Stimulated activated effector memory CD8-positive, alpha-beta T cell treated with anti-CD3 and anti-CD28 coated beads, Interleukin-12 subunit alpha, Interleukin-12 subunit beta, amount 100 ng/mL, for 72 hours (primary cell): Measurements from ENCODE around the gene S100Z.
A peak's percentile ranks its signal among the peaks of the same experiment; 100 is the strongest.
"Not testable (repeated sequence)": the region's sequence is repeated elsewhere in the genome, so short reads cannot be mapped to it uniquely, and the experiment has no call there.

ENCODE experiments used
- ATAC-seq: fragments of 150-1000 bp; cut with Tn5 transposase; 2 replicates; pipeline ENCODE4 v1.10.0; 2021
- DNase-seq, 2 donors: peaks; one replicate each; pipeline ENCODE4 v3.0.0; 2021 to 2022; ENCODE audit warnings: low spot score in 2 of 2
- H3K27ac Mint-ChIP-seq: one replicate; pipeline ENCODE4 v1.8.0; 2022; ENCODE audit warnings: mild to moderate bottlenecking, mixed read lengths
- H3K36me3 Mint-ChIP-seq: one replicate; pipeline ENCODE4 v1.8.0; 2022; ENCODE audit warnings: mild to moderate bottlenecking, mixed read lengths
- H3K4me1 Mint-ChIP-seq: one replicate; pipeline ENCODE4 v1.8.0; 2022; ENCODE audit warnings: mixed read lengths
- H3K4me3 Mint-ChIP-seq: one replicate; pipeline ENCODE4 v1.8.0; 2022; ENCODE audit warnings: mild to moderate bottlenecking, mixed read lengths
- H3K9me3 Mint-ChIP-seq: one replicate; pipeline ENCODE4 v1.8.0; 2022; ENCODE audit warnings: mixed read lengths

The S100Z gene

GRCh38 chr5:76944638-76945037 lies 94.8 kb downstream of the S100Z start:
- DNase-seq (no peak), ATAC-seq (no peak)
- no peaks in the 10 kb centered on the region for H3K36me3 Mint-ChIP-seq
- H3K4me1 Mint-ChIP-seq: peaks cover 5% of the 10 kb centered on the region
- no peak overlapping the region for H3K4me3 Mint-ChIP-seq
- H3K9me3 Mint-ChIP-seq: peaks cover 2% of the 10 kb centered on the region
- H3K27ac Mint-ChIP-seq: no peak overlapping the region

GRCh38 chr5:76945238-76945637 lies 95.4 kb downstream of the S100Z start:
- H3K4me1 Mint-ChIP-seq, H3K27ac Mint-ChIP-seq, DNase-seq, H3K4me3 Mint-ChIP-seq, ATAC-seq, H3K36me3 Mint-ChIP-seq, H3K9me3 Mint-ChIP-seq: not testable (repeated sequence)

- no peak for ATAC-seq
- no peak overlapping the region for H3K4me3 Mint-ChIP-seq
These were observed 96.3 kb downstream of the S100Z start for GRCh38 chr5:76946090-76946489.

GRCh38 chr5:76947082-76947503 lies 97.3 kb downstream of the S100Z start:
- Mint-ChIP-seq H3K9me3 (no peaks in the 10 kb centered on the region), H3K36me3 (no peaks in the 10 kb centered on the region), H3K4me1 (no peaks in the 10 kb centered on the region), H3K4me3 (no peak overlapping the region), H3K27ac (no peak overlapping the region)
- ATAC-seq (no peak), DNase-seq (no peak)

More at GRCh38 chr5:76946090-76946489, 96.3 kb downstream of the S100Z start:
- H3K27ac Mint-ChIP-seq: no peak overlapping the region
- peaks cover 4% of the 10 kb centered on the region for H3K4me1 Mint-ChIP-seq
- DNase-seq: no peak
- H3K9me3 Mint-ChIP-seq: peaks cover 2% of the 10 kb centered on the region
- no peaks in the 10 kb centered on the region for H3K36me3 Mint-ChIP-seq

- ATAC-seq: peak; percentile 13
- no peak for DNase-seq
- Mint-ChIP-seq H3K9me3 (no peaks in the 10 kb centered on the region), H3K36me3 (no peaks in the 10 kb centered on the region), H3K4me1 (peaks cover 6% of the 10 kb centered on the region), H3K4me3 (no peak within 1 kb of the TSS), H3K27ac (no peak within 1 kb of the TSS)
These were observed 103.2 kb downstream of the S100Z start, which contains the start of gene CRHBP for GRCh38 chr5:76952795-76953536. Gene CRHBP, plus strand, starts transcription at chr5:76953045. Its CDS starts 90 bp downstream, at chr5:76953135.

- no peak overlapping the region for H3K27ac Mint-ChIP-seq
- no peaks in the 10 kb centered on the region for H3K36me3 Mint-ChIP-seq
- no peak overlapping the region for H3K4me3 Mint-ChIP-seq
- H3K4me1 Mint-ChIP-seq: peaks cover 6% of the 10 kb centered on the region
- ATAC-seq (peak; percentile 39), DNase-seq (no peak)
- no peaks in the 10 kb centered on the region for H3K9me3 Mint-ChIP-seq
These were observed 104.0 kb downstream of the S100Z start for GRCh38 chr5:76953551-76954382.

- DNase-seq (no peak), ATAC-seq (no peak)
- no peak overlapping the region for H3K4me3 Mint-ChIP-seq
- no peaks in the 10 kb centered on the region for H3K36me3 Mint-ChIP-seq
- H3K9me3 Mint-ChIP-seq: no peaks in the 10 kb centered on the region
- H3K27ac Mint-ChIP-seq: no peak overlapping the region
- H3K4me1 Mint-ChIP-seq: peaks cover 12% of the 10 kb centered on the region
These were observed 104.6 kb downstream of the S100Z start for GRCh38 chr5:76954383-76954763.

GRCh38 chr5:76956033-76956432 lies 106.2 kb downstream of the S100Z start:
- no peaks in the 10 kb centered on the region for H3K9me3 Mint-ChIP-seq
- peaks cover 22% of the 10 kb centered on the region for H3K4me1 Mint-ChIP-seq
- no peak overlapping the region for H3K4me3 Mint-ChIP-seq
- no peaks in the 10 kb centered on the region for H3K36me3 Mint-ChIP-seq
- DNase-seq (no peak), ATAC-seq (no peak)
- H3K27ac Mint-ChIP-seq: no peak overlapping the region

- H3K27ac Mint-ChIP-seq: no peak overlapping the region
- peak; percentile 63 for ATAC-seq
- DNase-seq: no peak
- H3K4me3 Mint-ChIP-seq: no peak overlapping the region
- H3K9me3 Mint-ChIP-seq: no peaks in the 10 kb centered on the region
- H3K4me1 Mint-ChIP-seq: peaks cover 16% of the 10 kb centered on the region
- no peaks in the 10 kb centered on the region for H3K36me3 Mint-ChIP-seq
These were observed 109.4 kb downstream of the S100Z start for GRCh38 chr5:76958991-76959767.

GRCh38 chr5:76960004-76960625 lies 110.3 kb downstream of the S100Z start:
- Mint-ChIP-seq H3K27ac (no peak overlapping the region), H3K4me3 (no peak overlapping the region), H3K9me3 (no peaks in the 10 kb centered on the region), H3K36me3 (no peaks in the 10 kb centered on the region), H3K4me1 (peaks cover 16% of the 10 kb centered on the region)
- DNase-seq (no peak), ATAC-seq (peak; percentile 89)

- H3K9me3 Mint-ChIP-seq: no peaks in the 10 kb centered on the region
- ATAC-seq: no peak
These were observed 114.2 kb downstream of the S100Z start for GRCh38 chr5:76964060-76964459.

More at GRCh38 chr5:76964060-76964459, 114.2 kb downstream of the S100Z start:
- Mint-ChIP-seq H3K4me1 (peaks cover 14% of the 10 kb centered on the region), H3K4me3 (no peak overlapping the region), H3K36me3 (no peaks in the 10 kb centered on the region), H3K27ac (no peak overlapping the region)
- DNase-seq: no peak
